GM23338 (cell line): ENCODE measurements around the gene SYMPK.

Source experiments
- CREB1 ChIP-seq: fragments of 250-450 bp; sonication (Bioruptor Pico); IDR thresholded peaks from 2 replicates; pipeline ENCODE4 v1.5.0; 2020; ENCODE audit warnings: low read depth, mild to moderate bottlenecking, moderate library complexity
- EZH2 ChIP-seq: fragments of 200-600 bp; sonication (generic); IDR thresholded peaks from one replicate; pipeline ENCODE4 v1.8.0; 2017; ENCODE audit warnings: antibody characterized with exemption, mild to moderate bottlenecking, low read depth; ENCODE audit not compliant: unreplicated experiment
- EZH2phosphoT487 ChIP-seq: fragments of 200-600 bp; sonication (generic); IDR thresholded peaks from one replicate; pipeline ENCODE4 v1.8.1; 2018; ENCODE audit warnings: antibody characterized with exemption; ENCODE audit not compliant: unreplicated experiment
- JUNB ChIP-seq: IDR thresholded peaks from one replicate; pipeline ENCODE4 v1.6.1; 2016; ENCODE audit warnings: antibody characterized with exemption; ENCODE audit not compliant: unreplicated experiment
- NANOG ChIP-seq: IDR thresholded peaks from 2 replicates; pipeline ENCODE4 v1.6.1; 2016; ENCODE audit warnings: antibody characterized with exemption, borderline replicate concordance
- POLR2AphosphoS5 ChIP-seq: IDR thresholded peaks from 2 replicates; pipeline ENCODE4 v1.6.1; 2016; ENCODE audit warnings: antibody characterized with exemption, low read depth
- STAT1 ChIP-seq: IDR thresholded peaks from one replicate; pipeline ENCODE4 v1.6.1; 2016; ENCODE audit warnings: antibody characterized with exemption; ENCODE audit not compliant: unreplicated experiment
- ZNF114 ChIP-seq: fragments of 250-450 bp; sonication (Bioruptor Pico); IDR thresholded peaks from 2 replicates; pipeline ENCODE4 v1.5.0; 2020; ENCODE audit warnings: mild to moderate bottlenecking, moderate library complexity
- TF ChIP-seq, protein P1 (sequence below), 2 experiments: fragments of 200-600 bp in 1 of 2; sonication (generic) in 1 of 2; conservative IDR thresholded peaks; 2 replicates each; pipeline versions ENCODE4 v1.5.1 to v1.6.1; 2016 to 2017; ENCODE audit warnings: antibody characterized with exemption in 2 of 2, low read depth in 2 of 2, mild to moderate bottlenecking in 2 of 2, moderate library complexity in 1 of 2
- TF ChIP-seq, protein P2 (sequence below): IDR thresholded peaks from one replicate; pipeline ENCODE4 v1.6.1; 2018; ENCODE audit warnings: antibody characterized with exemption; ENCODE audit not compliant: unreplicated experiment
- TF ChIP-seq, protein P3 (sequence below): IDR thresholded peaks from 2 replicates; pipeline ENCODE4 v1.6.1; 2016; ENCODE audit warnings: antibody characterized with exemption

- TF ChIP-seq, protein P1, sequence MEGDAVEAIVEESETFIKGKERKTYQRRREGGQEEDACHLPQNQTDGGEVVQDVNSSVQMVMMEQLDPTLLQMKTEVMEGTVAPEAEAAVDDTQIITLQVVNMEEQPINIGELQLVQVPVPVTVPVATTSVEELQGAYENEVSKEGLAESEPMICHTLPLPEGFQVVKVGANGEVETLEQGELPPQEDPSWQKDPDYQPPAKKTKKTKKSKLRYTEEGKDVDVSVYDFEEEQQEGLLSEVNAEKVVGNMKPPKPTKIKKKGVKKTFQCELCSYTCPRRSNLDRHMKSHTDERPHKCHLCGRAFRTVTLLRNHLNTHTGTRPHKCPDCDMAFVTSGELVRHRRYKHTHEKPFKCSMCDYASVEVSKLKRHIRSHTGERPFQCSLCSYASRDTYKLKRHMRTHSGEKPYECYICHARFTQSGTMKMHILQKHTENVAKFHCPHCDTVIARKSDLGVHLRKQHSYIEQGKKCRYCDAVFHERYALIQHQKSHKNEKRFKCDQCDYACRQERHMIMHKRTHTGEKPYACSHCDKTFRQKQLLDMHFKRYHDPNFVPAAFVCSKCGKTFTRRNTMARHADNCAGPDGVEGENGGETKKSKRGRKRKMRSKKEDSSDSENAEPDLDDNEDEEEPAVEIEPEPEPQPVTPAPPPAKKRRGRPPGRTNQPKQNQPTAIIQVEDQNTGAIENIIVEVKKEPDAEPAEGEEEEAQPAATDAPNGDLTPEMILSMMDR (conservative IDR thresholded peaks at IDR 0.05; ENCODE audit: low read depth in 2 of 2): no peak
- TF ChIP-seq POLR2AphosphoS5 (no peak), EZH2 (no peak), NANOG (no peak), ZNF114 (no peak), EZH2phosphoT487 (no peak), CREB1 (CRISPR knock-in tag) (no peak), JUNB (no peak), STAT1 (no peak)
- TF ChIP-seq, protein P2, sequence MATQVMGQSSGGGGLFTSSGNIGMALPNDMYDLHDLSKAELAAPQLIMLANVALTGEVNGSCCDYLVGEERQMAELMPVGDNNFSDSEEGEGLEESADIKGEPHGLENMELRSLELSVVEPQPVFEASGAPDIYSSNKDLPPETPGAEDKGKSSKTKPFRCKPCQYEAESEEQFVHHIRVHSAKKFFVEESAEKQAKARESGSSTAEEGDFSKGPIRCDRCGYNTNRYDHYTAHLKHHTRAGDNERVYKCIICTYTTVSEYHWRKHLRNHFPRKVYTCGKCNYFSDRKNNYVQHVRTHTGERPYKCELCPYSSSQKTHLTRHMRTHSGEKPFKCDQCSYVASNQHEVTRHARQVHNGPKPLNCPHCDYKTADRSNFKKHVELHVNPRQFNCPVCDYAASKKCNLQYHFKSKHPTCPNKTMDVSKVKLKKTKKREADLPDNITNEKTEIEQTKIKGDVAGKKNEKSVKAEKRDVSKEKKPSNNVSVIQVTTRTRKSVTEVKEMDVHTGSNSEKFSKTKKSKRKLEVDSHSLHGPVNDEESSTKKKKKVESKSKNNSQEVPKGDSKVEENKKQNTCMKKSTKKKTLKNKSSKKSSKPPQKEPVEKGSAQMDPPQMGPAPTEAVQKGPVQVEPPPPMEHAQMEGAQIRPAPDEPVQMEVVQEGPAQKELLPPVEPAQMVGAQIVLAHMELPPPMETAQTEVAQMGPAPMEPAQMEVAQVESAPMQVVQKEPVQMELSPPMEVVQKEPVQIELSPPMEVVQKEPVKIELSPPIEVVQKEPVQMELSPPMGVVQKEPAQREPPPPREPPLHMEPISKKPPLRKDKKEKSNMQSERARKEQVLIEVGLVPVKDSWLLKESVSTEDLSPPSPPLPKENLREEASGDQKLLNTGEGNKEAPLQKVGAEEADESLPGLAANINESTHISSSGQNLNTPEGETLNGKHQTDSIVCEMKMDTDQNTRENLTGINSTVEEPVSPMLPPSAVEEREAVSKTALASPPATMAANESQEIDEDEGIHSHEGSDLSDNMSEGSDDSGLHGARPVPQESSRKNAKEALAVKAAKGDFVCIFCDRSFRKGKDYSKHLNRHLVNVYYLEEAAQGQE: no peak
- TF ChIP-seq, protein P3, sequence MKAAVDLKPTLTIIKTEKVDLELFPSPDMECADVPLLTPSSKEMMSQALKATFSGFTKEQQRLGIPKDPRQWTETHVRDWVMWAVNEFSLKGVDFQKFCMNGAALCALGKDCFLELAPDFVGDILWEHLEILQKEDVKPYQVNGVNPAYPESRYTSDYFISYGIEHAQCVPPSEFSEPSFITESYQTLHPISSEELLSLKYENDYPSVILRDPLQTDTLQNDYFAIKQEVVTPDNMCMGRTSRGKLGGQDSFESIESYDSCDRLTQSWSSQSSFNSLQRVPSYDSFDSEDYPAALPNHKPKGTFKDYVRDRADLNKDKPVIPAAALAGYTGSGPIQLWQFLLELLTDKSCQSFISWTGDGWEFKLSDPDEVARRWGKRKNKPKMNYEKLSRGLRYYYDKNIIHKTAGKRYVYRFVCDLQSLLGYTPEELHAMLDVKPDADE: no peak
These were observed 9.4 kb upstream of the SYMPK start for GRCh38 chr19:45872095-45872919.
